H1 (cell line): ENCODE measurements around the gene AGTR1. TPM values are rescaled to one million over a fixed set of nuclear protein-coding genes. Genes with fewer than 3 reads are reported as not detected.

Experiments used
- CEBPB ChIP-seq: IDR thresholded peaks from 2 replicates; pipeline ENCODE4 v1.6.1; 2012; ENCODE audit warnings: low read depth, low read length
- CTCF ChIP-seq, 3 experiments: IDR thresholded peaks; 1 replicate in 2 of 3; 2 replicates in 1 of 3; pipeline versions ENCODE4 v1.5.1 to v1.6.1; 2011; ENCODE audit warnings: low read length in 3 of 3, mild to moderate bottlenecking in 3 of 3, inconsistent platforms in 2 of 3, low read depth in 1 of 3, moderate library complexity in 1 of 3; ENCODE audit not compliant: insufficient read depth in 1 of 3; ENCODE audit errors: control extremely low read depth in 1 of 3
- HDAC2 ChIP-seq, 2 experiments: fragments of 300-600 bp in 1 of 2; sonication (generic) in 1 of 2; IDR thresholded peaks; 2 replicates each; pipeline ENCODE4 v1.6.1; 2011 to 2012; ENCODE audit warnings: low read depth in 2 of 2, low read length in 2 of 2, mild to moderate bottlenecking in 2 of 2, moderate library complexity in 2 of 2, borderline replicate concordance in 1 of 2, inconsistent platforms in 1 of 2
- MAX ChIP-seq: IDR thresholded peaks from 2 replicates; pipeline ENCODE4 v1.6.1; 2012; ENCODE audit warnings: inconsistent platforms
- SP2 ChIP-seq: IDR thresholded peaks from 2 replicates; pipeline ENCODE4 v1.6.1; 2012; ENCODE audit warnings: mild to moderate bottlenecking, low read length, inconsistent platforms
- TCF12 ChIP-seq: IDR thresholded peaks from 2 replicates; pipeline ENCODE4 v1.6.1; 2011; ENCODE audit warnings: low read depth, mild to moderate bottlenecking, low read length
- polyA plus RNA-seq, 7 experiments: library from polyadenylated mRNA; depleted of rRNA in 3 of 7; stranded (reverse) in 5 of 7; unstranded in 2 of 7; fragments of >200 nt in 5 of 7; fragments of 200-250 nt in 2 of 7; gene quantifications; 1 replicate in 5 of 7; 2 replicates in 1 of 7; 4 replicates in 1 of 7; pipeline versions ENCODE4 v1.2.1 to v1.2.3, GENCODE V29; 2011 to 2013; ENCODE audit warnings: missing spikeins in 2 of 7, mixed read lengths in 2 of 7
- total RNA-seq: library from RNA; stranded (reverse); fragmentation: NEBNext Ultra II Directional; extraction: Animal tissue kit (Norgen Biotek cat#: 25700); gene quantifications from 2 replicates; pipeline ENCODE4 v1.2.1, GENCODE V29; 2021

AGTR1 gene
- total and polyA plus RNA-seq, 2 of the 8 experiments (the other 6 are each of a cell fraction or from before 2014, with no cell fraction given), result 0.03 TPM; not detected in 1

GRCh38 chr3:148711981-148712666 is 14.4 kb downstream of the AGTR1 start (continued):
- no peak for TF ChIP-seq CTCF (IDR thresholded peaks at IDR 0.05; ENCODE audit: control extremely low read depth in 1 of 3, insufficient read depth in 1 of 3, low read depth in 1 of 3, low read length in 3 of 3)
- TF ChIP-seq TCF12, result no peak
- no peak for TF ChIP-seq SP2
- no peak for TF ChIP-seq CEBPB
- TF ChIP-seq HDAC2 (IDR thresholded peaks at IDR 0.05; ENCODE audit: borderline replicate concordance in 1 of 2, low read depth in 2 of 2, low read length in 2 of 2), result no peak
- no peak for TF ChIP-seq MAX
